Cardiac fibroblast (primary cell): ENCODE data around the gene SEMA6A.

Experiments
- DNase-seq, 2 donors: peaks; one replicate each; pipeline versions ENCODE4 v3.0.0 to v3.0.0-alpha.2; 2010; ENCODE audit warnings: low read depth in 2 of 2
- H3K4me3 ChIP-seq, 2 donors: replicated peaks in 1 of 2; 1 replicate in 1 of 2; 2 replicates in 1 of 2; pipeline ENCODE4 v1.5.1; 2011; ENCODE audit warnings: low read depth in 2 of 2, low read length in 2 of 2, mild to moderate bottlenecking in 2 of 2, moderate library complexity in 1 of 2
- CTCF ChIP-seq: IDR thresholded peaks from one replicate; pipeline ENCODE4 v1.5.1; 2011; ENCODE audit warnings: low read depth, mild to moderate bottlenecking, low read length, inconsistent platforms

The SEMA6A gene

GRCh38 chr5:116574367-116575325 is at the start of gene SEMA6A:
TSS of gene SEMA6A (minus strand) at chr5:116574823. CDS start at chr5:116504944, 69,879 bp downstream.
- no peak for TF ChIP-seq CTCF
- peak; percentile 91 to 93 for DNase-seq
- peak within 1 kb of the TSS; percentile 60 to 65 for H3K4me3 ChIP-seq

- H3K4me3 ChIP-seq, result no peak overlapping the region
- no peak for TF ChIP-seq CTCF
- no peak for DNase-seq
Measured at GRCh38 chr5:116622375-116623050, 47.9 kb upstream of the SEMA6A start.

- no peak for DNase-seq
- no peak overlapping the region for H3K4me3 ChIP-seq
- TF ChIP-seq CTCF, result no peak
Measured at GRCh38 chr5:116621599-116621998, 47.0 kb upstream of the SEMA6A start.

GRCh38 chr5:116616876-116617275 is 42.3 kb upstream of the SEMA6A start:
- TF ChIP-seq CTCF, result no peak
- no peak overlapping the region for H3K4me3 ChIP-seq
- DNase-seq, result no peak

- DNase-seq, result no peak
- no peak for TF ChIP-seq CTCF
- no peak overlapping the region for H3K4me3 ChIP-seq
Measured at GRCh38 chr5:116614603-116614920, 39.9 kb upstream of the SEMA6A start.

GRCh38 chr5:116613445-116613844 is 38.8 kb upstream of the SEMA6A start:
- H3K4me3 ChIP-seq, result no peak overlapping the region
- no peak for TF ChIP-seq CTCF
- no peak for DNase-seq
